Stimulated activated CD8-positive, alpha-beta memory T cell treated with anti-CD3 and anti-CD28 coated beads, Interleukin-4, amount 100 ng/mL, for 4 hours (primary cell): ENCODE results near the gene SIRT4.
"Not testable (repeated sequence)": the region's sequence is repeated elsewhere in the genome, so short reads cannot be mapped to it uniquely, and the experiment has no call there.

Experiments used
- DNase-seq, 2 donors: peaks; one replicate each; pipeline ENCODE4 v3.0.0-alpha.2; 2020; ENCODE audit warnings: low read depth in 2 of 2, low spot score in 1 of 2

The SIRT4 gene

GRCh38 chr12:120335447-120335846 lies 33.3 kb downstream of the SIRT4 start:
- DNase-seq: not testable (repeated sequence)

GRCh38 chr12:120336392-120336791 lies 34.3 kb downstream of the SIRT4 start:
- DNase-seq: not testable (repeated sequence)

- DNase-seq: no peak
These were observed 35.6 kb downstream of the SIRT4 start for GRCh38 chr12:120337730-120338129.

- no peak for DNase-seq
These were observed 37.1 kb downstream of the SIRT4 start for GRCh38 chr12:120339256-120339655.

DNA sequence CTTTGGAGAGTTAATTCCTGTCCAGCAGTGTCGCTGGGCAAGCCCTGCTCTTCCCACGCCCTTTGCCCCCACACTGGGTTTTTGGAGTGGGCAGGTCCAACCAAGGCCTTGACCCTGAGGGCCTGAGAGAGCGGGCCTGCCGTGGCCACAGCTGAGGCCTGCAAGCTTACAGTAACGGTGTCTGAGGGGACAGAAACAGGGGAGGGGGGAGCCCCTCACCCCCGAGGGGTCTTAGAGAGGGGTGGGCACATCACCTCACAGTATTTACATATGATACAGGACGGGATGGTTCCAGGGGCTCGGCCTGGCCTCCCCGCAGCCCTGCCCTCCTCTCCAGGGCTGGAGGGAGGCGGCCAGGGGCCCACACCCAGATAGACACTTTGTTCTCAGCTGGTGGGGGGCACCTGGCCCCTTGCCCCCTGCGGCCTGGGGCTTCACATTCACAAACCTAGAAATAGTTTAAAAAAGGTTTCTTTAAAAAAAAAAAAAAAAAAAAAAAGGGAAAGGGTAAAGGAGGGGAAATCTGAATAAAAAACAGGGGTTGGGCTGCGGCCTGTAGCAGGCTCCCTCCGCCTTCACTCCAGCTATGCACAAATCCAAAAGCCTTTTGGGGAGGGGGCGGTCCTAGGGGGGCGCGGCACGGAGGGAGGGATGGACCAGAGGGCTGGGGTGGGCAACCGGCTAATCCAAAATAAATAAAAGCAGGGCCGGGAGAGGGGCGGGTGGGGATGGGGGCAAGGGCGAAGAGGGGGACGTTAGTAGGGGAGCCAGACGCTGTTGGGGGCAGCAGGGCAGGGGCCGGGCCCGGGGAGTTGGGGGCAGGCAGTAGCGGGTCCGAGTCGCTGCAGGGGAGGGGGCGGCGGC lies 40.3 kb downstream of the SIRT4 start:
- no peak for DNase-seq

DNA sequence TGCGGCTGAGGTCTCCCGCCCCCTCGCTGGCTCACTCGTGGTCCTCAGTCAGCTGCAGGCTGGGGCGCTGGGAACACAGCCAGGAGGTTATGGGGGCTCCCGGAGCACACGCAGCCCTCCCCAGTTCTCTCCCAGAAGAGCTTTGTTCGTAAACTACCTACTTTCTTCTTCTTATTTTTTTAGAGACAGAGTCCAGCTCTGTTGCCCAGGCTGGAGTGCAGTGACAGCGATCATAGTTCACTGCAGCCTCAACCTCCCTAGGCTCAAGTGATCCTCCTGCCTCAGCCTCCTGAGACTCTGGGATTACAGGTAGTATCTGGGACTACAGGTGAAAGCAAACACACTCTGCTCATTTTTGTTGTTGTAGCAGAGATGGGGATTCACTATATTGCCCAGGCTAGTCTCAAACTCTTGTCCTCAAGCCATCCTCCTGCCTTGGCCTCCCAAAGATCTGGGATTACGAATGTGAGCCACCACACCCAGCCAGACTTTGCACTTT lies 41.0 kb downstream of the SIRT4 start:
- no peak for DNase-seq

DNA sequence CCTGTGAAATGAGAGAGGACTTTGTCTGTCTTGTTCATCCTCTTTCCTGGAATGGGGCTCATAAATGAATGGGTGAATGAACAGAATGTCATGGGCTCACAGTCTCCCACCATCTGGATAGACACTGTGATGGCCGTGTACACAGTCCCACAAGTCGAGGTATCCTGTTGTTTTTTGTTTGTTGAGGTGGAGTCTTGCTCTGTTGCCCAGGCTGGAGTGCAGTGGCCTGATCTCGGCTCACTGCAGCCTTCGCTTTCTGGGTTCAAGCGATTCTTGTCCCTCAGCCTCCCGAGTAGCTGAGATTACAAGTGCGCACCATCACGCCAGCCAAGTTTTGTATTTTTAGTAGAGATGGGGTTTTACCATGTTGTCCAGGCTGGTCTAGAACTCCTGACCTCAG lies 41.6 kb downstream of the SIRT4 start:
- no peak for DNase-seq

DNA sequence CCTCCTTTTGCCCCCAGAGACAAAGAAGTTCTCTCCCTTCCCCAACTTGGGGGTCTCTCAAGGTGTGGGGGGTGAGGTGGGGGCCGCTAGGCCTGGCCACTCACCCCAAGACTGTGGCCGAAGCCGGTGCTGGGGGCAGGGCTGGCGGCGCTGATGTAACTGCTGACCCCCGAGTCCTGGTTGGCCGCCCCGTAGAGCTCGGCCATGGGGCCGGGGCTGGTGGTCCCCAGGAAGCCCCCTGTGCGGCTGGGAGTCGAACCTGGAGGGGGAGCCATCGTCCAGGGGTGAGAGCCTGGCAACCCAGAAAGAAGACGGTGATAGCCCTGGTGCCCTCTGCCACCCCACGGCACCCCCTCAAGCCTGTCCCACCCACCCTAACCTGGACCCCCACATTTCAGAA lies 43.9 kb downstream of the SIRT4 start:
- DNase-seq: no peak

DNA sequence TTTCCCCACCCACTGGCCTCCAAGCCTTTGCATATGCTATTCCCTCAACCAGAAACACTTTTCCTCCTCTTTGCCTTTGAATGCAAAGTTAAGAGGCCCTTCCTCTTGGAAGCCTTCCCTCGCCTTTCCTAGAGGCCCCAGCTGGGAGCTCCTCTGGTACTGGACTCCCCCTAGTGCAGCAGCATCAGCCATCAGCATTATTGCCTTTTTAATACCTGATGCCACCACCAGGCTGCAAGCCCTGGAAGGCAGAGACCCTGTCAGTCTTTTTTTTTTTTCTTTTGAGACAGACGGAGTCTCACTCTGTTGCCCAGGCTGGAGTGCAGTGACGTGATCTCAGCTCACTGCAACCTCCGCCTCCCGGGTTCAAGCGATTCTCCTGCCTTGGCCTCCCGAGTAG lies 44.6 kb downstream of the SIRT4 start:
- no peak for DNase-seq

GRCh38 chr12:120347766-120348165 lies 45.6 kb downstream of the SIRT4 start:
- DNase-seq: no peak

DNA sequence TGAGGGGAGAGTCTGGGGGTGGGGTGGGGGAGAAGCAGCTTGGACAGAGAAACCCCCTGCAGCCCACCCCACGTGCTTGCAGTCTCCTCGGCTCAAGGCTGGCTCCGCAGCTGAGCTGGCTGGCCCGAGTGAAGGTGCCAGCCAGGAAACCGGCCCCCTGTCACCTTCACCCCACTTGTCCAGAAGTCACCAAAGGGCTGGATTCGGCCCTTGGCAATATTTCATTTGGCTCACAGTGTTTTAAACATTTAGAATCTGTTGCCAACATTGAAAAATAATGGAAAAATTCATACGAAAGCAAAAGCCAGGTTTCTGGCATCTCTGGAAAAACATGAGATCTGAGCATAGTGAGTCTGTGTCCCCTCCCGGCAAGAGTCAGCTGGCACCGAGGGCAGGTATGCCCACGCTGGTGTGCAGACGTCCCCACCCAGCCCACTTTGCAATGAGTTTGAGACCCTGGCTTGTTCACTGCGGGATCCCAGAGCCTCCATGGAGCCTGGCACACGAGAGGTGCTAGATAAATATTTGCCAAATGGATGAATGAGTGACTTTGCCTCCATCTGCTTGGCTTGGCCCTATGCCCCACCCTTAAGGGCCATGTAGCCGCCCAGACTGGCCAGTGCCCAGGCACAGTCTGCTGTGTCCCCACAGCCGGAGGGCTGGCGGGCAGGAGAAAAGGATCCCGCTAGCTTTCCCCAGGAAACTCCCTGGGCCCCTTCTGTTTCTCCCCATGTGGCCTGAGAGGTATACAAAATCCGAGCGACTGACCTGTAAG lies 48.6 kb downstream of the SIRT4 start:
- DNase-seq: no peak

- no peak for DNase-seq
These were observed 50.0 kb downstream of the SIRT4 start for GRCh38 chr12:120352117-120352516.

DNA sequence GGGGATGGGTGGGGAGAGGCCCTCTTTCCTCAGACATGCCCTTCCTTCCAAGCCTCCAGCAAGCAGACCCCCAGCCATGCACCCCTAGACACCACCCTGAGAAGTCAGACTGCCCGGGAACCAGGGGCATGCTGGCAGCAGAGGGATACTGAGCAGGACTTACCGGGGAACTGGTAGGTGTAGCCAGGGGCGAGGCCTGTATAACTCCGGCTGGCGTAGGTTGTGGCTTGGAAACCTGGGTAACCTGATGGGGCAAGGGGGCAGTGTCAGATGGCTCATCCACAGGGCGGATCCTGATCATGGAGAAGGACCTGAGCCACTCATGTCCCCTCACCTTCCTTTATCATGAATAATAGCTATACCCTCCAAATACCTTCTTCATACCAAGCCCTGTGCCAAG lies 51.0 kb downstream of the SIRT4 start:
- DNase-seq: no peak

DNA sequence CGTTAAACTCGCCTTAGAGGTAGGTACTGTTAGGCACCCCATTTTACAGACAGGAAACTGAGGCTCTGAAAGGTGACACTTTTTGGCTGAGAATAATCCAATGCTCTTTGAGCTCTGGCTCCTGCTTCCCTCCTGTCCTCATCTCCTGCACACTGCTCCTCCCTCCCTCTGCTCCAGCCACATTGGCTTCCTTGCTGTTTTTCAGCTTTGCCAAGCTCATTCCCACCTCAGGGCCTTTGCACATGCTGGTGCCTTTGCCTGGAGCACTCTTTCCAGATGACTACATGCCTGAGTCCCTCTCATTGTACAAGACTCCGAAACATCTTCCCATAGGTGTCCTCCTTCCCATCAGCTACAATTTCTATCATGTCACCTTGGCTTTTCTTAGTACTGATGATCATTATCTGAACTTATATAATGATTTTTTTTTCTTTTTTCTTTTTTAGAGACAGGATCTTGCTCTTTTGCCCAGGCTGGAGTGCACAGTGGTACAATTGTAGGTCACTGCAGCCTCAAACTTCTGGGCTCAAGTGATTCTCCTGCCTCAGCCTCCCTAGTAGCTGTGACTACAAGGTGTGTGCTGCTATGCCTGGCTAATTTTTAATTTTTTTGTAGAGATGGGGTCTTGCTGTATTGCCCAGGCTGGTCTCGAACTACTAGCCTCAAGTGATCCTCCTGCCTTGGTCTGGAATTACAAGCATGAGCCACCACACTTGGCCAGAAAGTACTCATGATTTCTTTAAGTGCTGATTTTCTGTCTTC lies 51.6 kb downstream of the SIRT4 start:
- DNase-seq: no peak

GRCh38 chr12:120356567-120357030 lies 54.5 kb downstream of the SIRT4 start:
- peak; percentile 56 to 68 for DNase-seq

- no peak for DNase-seq
These were observed 55.0 kb downstream of the SIRT4 start for GRCh38 chr12:120357104-120357503.

DNA sequence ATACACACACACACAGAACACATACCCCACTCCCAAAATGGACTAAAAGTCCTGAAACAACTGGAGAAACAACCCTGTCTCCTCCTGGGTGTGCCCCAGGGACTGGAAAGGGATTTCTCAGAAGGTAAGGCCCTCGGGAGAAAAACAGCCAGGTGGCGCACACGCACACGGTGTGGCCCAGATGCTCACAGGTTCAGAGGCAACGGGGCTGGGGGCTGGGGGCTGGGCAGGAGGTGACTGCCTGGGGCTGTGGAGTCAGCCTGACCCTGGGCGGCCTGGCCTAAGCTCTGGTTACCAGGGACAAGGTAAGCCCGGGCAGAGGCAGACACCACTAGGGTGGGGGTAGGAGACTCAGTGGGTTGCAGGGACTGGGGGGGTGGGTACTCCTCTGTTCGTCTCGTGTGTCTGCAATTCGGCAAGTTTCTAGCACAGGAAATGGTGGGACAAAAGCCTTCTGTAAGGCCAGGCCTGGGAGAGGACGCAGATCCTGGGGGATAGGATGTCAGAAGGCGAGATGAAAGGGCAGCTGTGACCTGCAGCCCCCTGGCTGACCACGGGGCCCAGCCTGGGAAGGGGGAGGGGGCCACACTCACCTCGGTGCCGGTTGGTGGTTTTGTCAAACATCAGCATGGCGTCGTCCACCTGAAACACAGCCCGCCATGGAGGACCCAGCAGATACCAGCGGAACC lies 56.4 kb downstream of the SIRT4 start:
- no peak for DNase-seq

GRCh38 chr12:120359128-120359527 lies 57.0 kb downstream of the SIRT4 start:
- no peak for DNase-seq

DNA sequence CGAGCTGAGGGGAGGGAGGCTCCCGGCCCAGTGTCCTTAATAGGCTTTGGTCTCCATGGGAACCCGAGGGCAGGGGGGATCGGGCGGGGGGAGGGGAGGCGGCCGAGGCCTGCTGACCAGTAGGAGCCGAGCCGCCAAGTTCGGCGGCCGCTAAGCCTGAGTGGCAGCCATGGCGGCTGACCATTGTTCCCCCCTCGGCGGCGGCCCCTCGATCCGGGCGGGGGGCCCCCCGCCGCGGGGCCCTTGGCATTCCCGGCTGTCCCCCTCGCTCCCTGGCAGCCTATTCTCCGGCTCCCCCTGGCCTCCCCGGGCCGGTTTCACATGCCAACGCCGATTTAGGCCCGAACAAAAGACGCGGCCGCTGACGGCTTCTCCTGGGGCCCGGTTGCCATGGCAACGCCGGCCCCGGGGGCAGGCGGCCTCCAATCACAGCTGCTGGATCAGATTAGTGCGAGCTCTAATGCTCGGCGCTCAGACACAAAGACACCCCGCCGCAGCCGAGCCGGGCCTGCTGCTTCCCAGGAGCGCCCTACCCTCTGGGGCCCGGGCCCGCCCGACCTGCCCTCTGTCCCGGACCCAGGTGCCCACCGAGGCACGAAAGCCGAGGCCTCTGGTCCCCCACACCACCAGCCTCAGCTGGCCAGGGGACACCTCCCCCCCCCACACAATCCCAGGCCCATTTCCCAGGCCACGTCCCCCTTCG lies 59.5 kb downstream of the SIRT4 start:
- no peak for DNase-seq
